ENCODE data around the gene CHRM2. TPM values are rescaled to one million over a fixed set of nuclear protein-coding genes. Genes with fewer than 3 reads are reported as not detected.

CHRM2 gene
- polyA plus RNA-seq, 2 of the 4 experiments (the other 2 are of a cell fraction): not detected

- TF ChIP-seq FOSL2 (IDR thresholded peaks at IDR 0.05) (no peak), FOSL2 (CRISPR knock-in tag; IDR thresholded peaks at IDR 0.05) (no peak), ESRRA (IDR thresholded peaks at IDR 0.05; ENCODE audit: borderline replicate concordance, low read length) (no peak), EHF (CRISPR knock-in tag; IDR thresholded peaks at IDR 0.05) (no peak), FOXS1 (CRISPR knock-in tag; IDR thresholded peaks at IDR 0.05) (no peak)
These were observed 1.8 kb downstream of the CHRM2 start (continued) for GRCh38 chr7:136869991-136870865.

- TF ChIP-seq ATOH8 (CRISPR knock-in tag; IDR thresholded peaks at IDR 0.05; ENCODE audit: low read depth) (no peak), BHLHE40 (IDR thresholded peaks at IDR 0.05; ENCODE audit: low read depth, low read length) (no peak), NR3C1 (IDR thresholded peaks at IDR 0.05) (no peak), KDM1A (IDR thresholded peaks at IDR 0.05; ENCODE audit: low read depth) (no peak), TP53 (CRISPR knock-in tag; IDR thresholded peaks at IDR 0.05) (no peak), RFX5 (IDR thresholded peaks at IDR 0.05) (no peak)
- Histone ChIP-seq H3K9me3 (no peaks in the 10 kb centered on the region), H3K4me3 (no peak overlapping the region), H3K4me1 (no peaks in the 10 kb centered on the region), H3K4me2 (no peak overlapping the region), H3K27ac (no peak overlapping the region)
- no peak for DNase-seq (ENCODE audit: low read depth in 1 of 2, low spot score in 1 of 2)
- WGBS (ENCODE audit: missing lambda C conversion rate): 55% methylated on average over 25 of the region's 41 CpGs
- no peak for ATAC-seq
- ChIA-PET CTCF (no interaction called here), POLR2A (no interaction called here)
- FAIRE-seq: no peak
These were observed 2.5 kb downstream of the CHRM2 start for GRCh38 chr7:136870866-136871487.

- DNase-seq (ENCODE audit: low read depth in 1 of 2, low spot score in 1 of 2) (peak in 1 of 2 experiments; percentile 21), ATAC-seq (peak in 1 of 2 experiments; percentile 42; a peak in 1 of 6 replicates), FAIRE-seq (no peak)
- TF ChIP-seq RAD21 (conservative IDR thresholded peaks at IDR 0.05 in 1 of 2, IDR thresholded peaks at IDR 0.05 in 1 of 2) (peak in 1 of 2 experiments; percentile 12; a peak in 1 of 5 replicates), ATOH8 (CRISPR knock-in tag; IDR thresholded peaks at IDR 0.05; ENCODE audit: low read depth) (no peak), CTCF (IDR thresholded peaks at IDR 0.05) (peak; percentile 23; the same call in 2 of the 3 replicates)
- POLR2A ChIA-PET: interaction anchor here (0.6 kb wide), 1 partner anchor 30 kb away, joined by 6 read pairs; no protein-coding TSS in a partner anchor
- H3K9me3 ChIP-seq: no peaks in the 10 kb centered on the region
- H3K4me2 ChIP-seq: no peak overlapping the region
- no peak overlapping the region for H3K4me3 ChIP-seq
- CTCF ChIA-PET: interaction anchor here (1.2 to 1.6 kb wide), 2 partner anchors 14 to 18 kb away, joined by 3 to 5 read pairs; no protein-coding TSS in a partner anchor
- H3K27ac ChIP-seq: no peak overlapping the region
- no peaks in the 10 kb centered on the region for H3K4me1 ChIP-seq
- 2% methylated on average over 2 of the region's 2 CpGs for WGBS (ENCODE audit: missing lambda C conversion rate)
These were observed 6.1 kb downstream of the CHRM2 start for GRCh38 chr7:136874393-136875032.

GRCh38 chr7:136877509-136877908 lies 9.1 kb downstream of the CHRM2 start:
- ChIA-PET CTCF (no interaction called here), POLR2A (no interaction called here)
- Histone ChIP-seq H3K9me3 (no peaks in the 10 kb centered on the region), H3K4me1 (no peaks in the 10 kb centered on the region), H3K27ac (no peak overlapping the region), H3K4me2 (no peak overlapping the region), H3K4me3 (no peak overlapping the region)
- DNase-seq (ENCODE audit: low read depth in 1 of 2, low spot score in 1 of 2) (no peak), FAIRE-seq (no peak), ATAC-seq (no peak)
- 0% methylated on average over 1 of the region's 1 CpG for WGBS (ENCODE audit: missing lambda C conversion rate)
- TF ChIP-seq EHMT2 (IDR thresholded peaks at IDR 0.05; ENCODE audit: low read depth) (no peak), NPAS2 (CRISPR knock-in tag; IDR thresholded peaks at IDR 0.05; ENCODE audit: borderline replicate concordance) (no peak), JUNB (IDR thresholded peaks at IDR 0.05) (no peak), ZC3H11A (IDR thresholded peaks at IDR 0.05) (no peak), ZNF302 (CRISPR knock-in tag; IDR thresholded peaks at IDR 0.05) (no peak), RAD21 (conservative IDR thresholded peaks at IDR 0.05 in 1 of 2, IDR thresholded peaks at IDR 0.05 in 1 of 2) (no peak), HMGXB4 (CRISPR knock-in tag; IDR thresholded peaks at IDR 0.05; ENCODE audit: borderline replicate concordance) (no peak), FOSB (CRISPR knock-in tag; IDR thresholded peaks at IDR 0.05) (no peak), HOXB5 (CRISPR knock-in tag; IDR thresholded peaks at IDR 0.05) (no peak), BCL3 (IDR thresholded peaks at IDR 0.05) (no peak)

All from A549 (cell line).